CD4-positive, alpha-beta T cell treated with Interleukin-6 at 100 ng/mL for 8 hours (primary cell): ENCODE data around the gene PSMC2.
"Not testable (repeated sequence)": the region's sequence is repeated elsewhere in the genome, so short reads cannot be mapped to it uniquely, and the experiment has no call there.

Experiments
- DNase-seq: peaks from one replicate; pipeline ENCODE4 v3.0.0-alpha.2; 2020; ENCODE audit warnings: mixed read lengths, low spot score

Gene PSMC2

GRCh38 chr7:103379270-103379975 is 32.0 kb downstream of the PSMC2 start:
- no peak for DNase-seq

DNA sequence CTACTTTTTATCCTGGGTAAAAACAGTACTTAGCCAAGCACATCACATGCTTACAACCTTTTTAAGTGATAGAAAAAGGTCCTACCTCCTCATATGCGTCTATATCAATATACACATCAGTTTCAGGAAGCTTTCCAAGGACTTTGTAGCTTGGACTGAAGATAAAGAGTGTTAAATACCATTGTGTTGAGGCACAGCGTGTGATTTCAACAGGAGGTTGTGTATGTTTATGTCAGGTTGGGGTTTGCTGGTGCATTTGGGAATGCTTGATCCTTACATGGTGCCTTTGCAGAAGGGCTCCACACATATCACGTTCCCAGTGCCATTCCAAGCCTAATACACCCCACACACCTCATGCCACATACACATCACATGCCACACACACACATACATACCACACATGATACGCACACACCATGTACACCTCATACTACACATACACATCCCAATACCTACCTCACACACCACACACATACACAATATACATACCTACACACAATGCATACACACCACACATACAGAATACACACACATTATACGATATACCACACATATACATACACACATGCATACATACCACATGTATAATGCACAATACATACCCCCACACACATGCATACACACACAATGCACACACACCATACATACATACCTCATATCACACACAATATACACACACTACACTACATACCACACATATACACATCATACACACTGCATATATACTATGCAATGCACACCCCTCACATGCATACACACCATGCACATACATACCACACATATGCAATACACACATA is 33.1 kb downstream of the PSMC2 start:
- no peak for DNase-seq

GRCh38 chr7:103381280-103382031 is 34.0 kb downstream of the PSMC2 start:
- no peak for DNase-seq

DNA sequence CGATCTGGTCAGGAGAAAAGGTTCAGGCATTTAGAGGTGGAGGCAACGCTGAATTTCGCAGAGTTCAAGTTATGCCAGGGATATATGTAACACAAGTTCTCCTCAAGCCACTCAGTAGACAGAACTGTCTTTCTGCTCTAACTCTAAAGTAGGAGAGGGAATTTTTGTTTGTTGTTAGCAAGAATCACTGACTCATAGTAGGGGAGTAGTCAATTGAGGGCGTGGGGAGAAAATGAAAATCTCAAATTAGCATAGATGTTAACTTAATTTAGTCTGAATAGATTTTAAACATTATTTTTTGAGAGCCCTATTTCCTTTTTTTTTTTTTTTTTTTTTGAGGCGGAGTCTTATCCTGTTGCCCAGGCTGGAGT is 34.6 kb downstream of the PSMC2 start:
- no peak for DNase-seq

- no peak for DNase-seq
These were observed 39.8 kb downstream of the PSMC2 start for GRCh38 chr7:103387242-103387641.

DNA sequence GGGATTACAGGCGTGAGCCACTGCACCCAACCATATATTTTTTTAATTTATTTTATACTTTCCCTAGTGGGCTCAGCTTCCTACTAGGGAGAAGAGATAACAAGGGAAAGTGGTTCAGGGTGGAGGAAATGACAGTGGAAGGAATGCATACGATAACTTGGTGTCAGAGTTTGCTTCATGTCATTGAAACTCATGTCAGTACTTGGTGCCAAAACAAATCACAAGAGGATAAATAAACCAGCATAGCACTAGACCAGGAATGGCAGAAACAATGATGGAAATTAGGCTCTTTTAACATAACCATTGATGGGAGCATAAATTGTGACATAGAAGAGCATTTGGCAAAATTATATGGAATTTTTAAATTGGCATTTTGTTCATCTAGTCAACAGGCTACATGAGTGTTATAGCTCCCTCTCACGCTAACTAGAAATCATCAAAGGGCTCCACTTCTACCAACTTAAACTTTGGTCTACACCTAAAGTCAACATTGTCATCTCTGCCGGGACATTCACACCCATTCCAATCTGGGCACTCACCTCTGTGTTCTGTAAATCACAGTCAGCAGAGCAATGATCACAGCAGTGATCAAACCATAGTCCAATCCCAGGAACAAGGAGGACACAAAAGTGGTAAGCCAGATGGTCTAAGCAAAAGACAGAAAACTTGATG is 41.2 kb downstream of the PSMC2 start:
- no peak for DNase-seq

- no peak for DNase-seq
These were observed 41.8 kb downstream of the PSMC2 start for GRCh38 chr7:103389263-103389662.

DNA sequence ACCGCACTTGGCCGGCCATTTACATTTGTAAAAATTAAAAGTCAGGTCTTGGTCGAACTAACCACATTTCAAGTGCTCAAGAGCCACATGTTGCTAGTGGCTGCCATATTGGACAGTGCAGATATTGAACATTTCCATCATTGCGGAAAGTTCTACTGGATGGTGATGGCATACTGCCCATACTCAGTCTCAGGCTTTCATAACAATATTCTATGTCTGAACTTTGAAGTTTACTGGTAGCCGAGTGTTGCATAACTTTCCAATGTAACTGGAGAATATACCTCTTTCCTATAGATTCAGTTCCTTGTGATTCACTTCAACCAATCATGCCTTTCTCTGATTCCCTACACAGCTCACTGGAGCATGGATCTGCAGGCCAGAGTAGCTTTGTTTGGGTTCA is 43.7 kb downstream of the PSMC2 start:
- DNase-seq: no peak

GRCh38 chr7:103391976-103392375 is 44.5 kb downstream of the PSMC2 start:
- DNase-seq: no peak

DNA sequence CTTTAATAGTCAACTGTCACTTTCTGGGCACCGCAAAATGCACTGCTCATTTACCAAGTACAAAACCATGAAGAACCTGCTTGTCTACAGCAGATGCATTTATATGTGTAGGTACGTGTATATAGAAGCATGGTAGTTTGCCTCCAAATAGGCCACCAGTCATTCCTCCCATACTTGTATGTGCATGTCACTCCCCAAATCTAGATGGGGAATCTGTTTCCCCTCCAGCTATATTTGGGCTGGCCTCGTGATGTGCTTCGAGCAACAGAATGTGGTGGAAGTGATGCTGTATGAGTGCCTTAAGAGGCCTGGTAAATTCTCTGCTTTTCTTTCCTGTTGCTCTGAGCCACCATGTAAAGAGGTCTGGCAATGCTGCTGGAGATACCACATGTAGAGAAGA is 47.1 kb downstream of the PSMC2 start:
- no peak for DNase-seq

DNA sequence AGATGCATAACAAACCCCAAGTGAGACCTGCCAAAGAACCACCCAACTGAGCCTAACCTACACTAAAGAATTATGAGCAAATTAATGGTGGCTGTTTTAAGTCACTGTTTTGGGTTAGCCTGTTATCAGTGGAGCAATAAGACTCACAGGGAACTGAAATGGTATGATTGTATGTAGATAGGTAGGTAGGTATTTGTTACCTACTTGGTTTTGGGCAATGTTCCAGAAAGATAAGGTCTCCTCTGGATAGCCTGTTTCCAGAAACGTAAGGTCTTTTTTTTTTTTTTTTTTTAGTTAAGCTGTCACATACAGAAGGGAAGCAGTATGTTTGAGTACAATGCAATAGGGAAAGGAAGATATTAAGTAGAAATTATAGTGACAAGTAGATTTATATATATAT is 47.6 kb downstream of the PSMC2 start:
- DNase-seq: no peak

DNA sequence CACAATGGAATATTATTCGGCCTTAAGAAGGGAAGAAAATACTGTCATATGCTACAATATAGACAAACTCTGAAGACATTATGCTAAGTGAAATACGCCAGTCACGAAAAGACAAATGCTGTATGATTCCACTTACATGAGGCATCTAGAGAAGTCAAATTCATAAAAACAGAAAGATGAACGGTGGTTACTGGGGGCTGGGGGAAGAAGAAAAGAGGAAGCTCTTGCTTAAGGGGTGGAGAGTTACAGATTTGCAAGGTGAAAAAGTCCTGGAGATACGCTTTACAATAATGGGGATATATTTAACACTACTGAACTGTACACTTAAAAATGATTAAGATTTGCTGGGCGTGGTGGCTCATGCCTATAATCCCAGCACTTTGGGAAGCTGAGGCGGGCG is 49.0 kb downstream of the PSMC2 start:
- no peak for DNase-seq

DNA sequence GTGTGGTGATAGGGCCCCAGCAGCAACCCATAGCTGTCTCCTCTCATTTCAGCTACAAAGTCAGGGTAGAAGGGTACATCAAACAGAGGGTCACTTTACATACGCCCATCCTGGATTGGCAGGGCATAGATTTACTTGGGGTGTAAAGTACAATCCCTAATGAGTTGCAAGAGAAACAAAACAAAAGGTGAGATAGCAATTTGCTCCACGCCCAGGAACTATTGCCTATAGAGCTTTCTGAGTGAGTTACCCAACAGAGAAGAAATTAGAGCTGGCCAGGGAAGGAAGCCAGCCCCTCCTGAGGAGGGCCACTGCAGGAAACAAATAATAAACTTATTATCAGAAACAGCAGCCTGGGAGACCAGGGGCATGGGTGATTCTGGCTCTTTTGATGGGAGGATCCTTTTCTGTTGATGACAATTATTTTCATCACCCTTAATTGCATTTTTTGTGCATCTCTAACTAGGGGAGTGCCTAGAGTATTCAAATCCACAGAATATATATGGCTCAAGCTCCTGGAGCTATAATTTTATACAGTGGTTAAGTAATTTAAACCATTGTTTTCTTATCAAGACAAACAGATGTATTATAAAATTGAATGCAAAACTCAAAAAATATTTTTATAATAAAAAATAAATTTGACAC is 51.2 kb downstream of the PSMC2 start:
- no peak for DNase-seq

DNA sequence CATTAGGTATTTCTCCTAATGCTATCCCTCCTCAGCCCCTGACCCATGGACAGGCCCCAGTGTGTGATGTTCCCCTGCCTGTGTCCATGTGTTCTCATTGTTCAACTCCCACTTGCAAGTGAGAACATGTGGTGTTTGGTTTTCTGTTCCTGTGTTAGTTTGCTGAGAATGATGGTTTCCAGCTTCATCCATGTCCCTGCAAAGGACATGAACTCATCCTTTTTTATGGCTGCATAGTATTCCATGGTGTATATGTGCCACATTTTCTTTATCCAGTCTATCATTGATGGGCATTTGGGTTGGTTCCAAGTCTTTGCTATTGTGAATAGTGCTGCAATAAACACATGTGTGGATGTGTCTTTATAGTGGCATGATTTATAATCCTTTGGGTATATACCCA is 52.2 kb downstream of the PSMC2 start:
- not testable (repeated sequence) for DNase-seq

- DNase-seq: not testable (repeated sequence)
These were observed 58.6 kb downstream of the PSMC2 start for GRCh38 chr7:103405789-103406613.

DNA sequence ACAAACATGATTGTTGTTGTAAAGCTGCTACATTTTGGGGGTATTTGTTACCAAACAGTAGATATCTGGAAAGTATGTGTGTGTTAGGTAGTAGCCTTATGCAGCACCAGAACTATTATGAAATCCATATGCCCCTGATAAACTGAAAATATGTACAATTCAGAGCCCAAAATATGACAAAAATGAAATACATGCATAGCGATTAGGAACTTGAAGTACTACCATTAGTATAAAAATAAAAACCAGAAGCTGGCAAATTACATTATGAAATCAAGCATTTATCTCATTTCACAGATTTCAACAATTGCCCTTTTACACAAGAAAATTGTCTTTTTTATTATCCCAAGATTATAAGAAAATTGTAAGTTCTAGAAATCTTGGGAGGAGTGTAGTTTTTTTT is 64.7 kb downstream of the PSMC2 start:
- DNase-seq: no peak

- DNase-seq: no peak
These were observed 66.0 kb downstream of the PSMC2 start for GRCh38 chr7:103413407-103413806.

GRCh38 chr7:103418241-103418640 is 70.8 kb downstream of the PSMC2 start:
- DNase-seq: no peak
